ENCODE results near the gene NHLRC2. TPM values are rescaled to one million over a fixed set of nuclear protein-coding genes. Genes with fewer than 3 reads are reported as not detected.
"Not testable (repeated sequence)": the region's sequence is repeated elsewhere in the genome, so short reads cannot be mapped to it uniquely, and the experiment has no call there.

The NHLRC2 gene
- total RNA-seq, 1 donor from 2014 or later: 46.3 TPM

GRCh38 chr10:113937258-113937657 lies 82.8 kb downstream of the NHLRC2 start:
- Histone ChIP-seq H3K4me3 (ENCODE audit: low read depth, low read length) (no peak overlapping the region), H3K36me3 (ENCODE audit: control insufficient read depth, insufficient read depth, low read length) (no peaks in the 10 kb centered on the region), H3K27me3 (ENCODE audit: control insufficient read depth, insufficient read depth, low read length) (no peaks in the 10 kb centered on the region)
- TF ChIP-seq CTCF (IDR thresholded peaks at IDR 0.05; ENCODE audit: insufficient read depth, low read length, poor library complexity, severe bottlenecking): no peak
- no peak for DNase-seq (ENCODE audit: low read depth)

DNA sequence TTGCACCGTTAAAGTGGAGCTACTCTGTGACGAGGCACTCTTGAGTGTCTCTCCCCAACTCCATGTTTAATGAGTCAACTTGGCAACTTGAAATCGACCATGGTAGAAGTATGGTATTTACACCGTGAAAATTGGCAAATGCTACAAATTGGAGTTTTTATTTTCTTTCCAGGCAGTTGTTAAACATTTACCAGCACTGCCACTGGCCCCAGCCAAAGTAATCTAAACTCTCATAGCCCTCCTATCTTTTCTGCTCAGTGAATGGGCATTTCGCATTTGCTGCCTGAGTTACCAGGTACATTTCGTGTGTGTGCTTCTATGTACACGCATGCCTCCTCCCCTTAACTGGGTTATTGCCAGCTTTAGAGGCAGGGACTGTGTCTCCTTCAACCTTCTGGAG lies 83.3 kb downstream of the NHLRC2 start:
- no peak overlapping the region for H3K4me3 ChIP-seq (ENCODE audit: low read depth, low read length)
- TF ChIP-seq CTCF (IDR thresholded peaks at IDR 0.05; ENCODE audit: insufficient read depth, low read length, poor library complexity, severe bottlenecking): no peak
- no peak for DNase-seq (ENCODE audit: low read depth)
- no peaks in the 10 kb centered on the region for H3K27me3 ChIP-seq (ENCODE audit: control insufficient read depth, insufficient read depth, low read length)
- no peaks in the 10 kb centered on the region for H3K36me3 ChIP-seq (ENCODE audit: control insufficient read depth, insufficient read depth, low read length)

GRCh38 chr10:113939212-113939860 lies 84.9 kb downstream of the NHLRC2 start:
- DNase-seq (ENCODE audit: low read depth): no peak
- H3K27me3 ChIP-seq (ENCODE audit: control insufficient read depth, insufficient read depth, low read length): no peaks in the 10 kb centered on the region
- TF ChIP-seq CTCF (IDR thresholded peaks at IDR 0.05; ENCODE audit: insufficient read depth, low read length, poor library complexity, severe bottlenecking): no peak

DNA sequence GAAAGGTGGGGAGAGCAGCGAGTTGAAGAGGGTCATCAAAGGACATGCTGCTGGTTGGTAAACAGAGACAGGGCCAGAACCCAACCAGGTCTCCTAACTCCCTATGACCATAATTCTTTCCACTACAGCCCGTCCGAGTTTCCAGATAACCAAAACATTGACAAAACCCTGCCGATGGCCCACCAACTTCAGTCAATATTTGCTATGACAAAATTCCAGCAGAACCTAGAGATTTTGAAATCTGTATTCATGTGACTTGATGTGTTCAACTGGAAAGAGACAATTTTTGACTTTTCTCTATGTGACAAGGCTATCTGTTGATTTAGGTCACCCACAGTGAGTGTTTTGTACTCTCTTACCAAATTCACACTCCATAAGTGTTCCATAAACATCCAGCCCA lies 86.7 kb downstream of the NHLRC2 start:
- no peaks in the 10 kb centered on the region for H3K36me3 ChIP-seq (ENCODE audit: control insufficient read depth, insufficient read depth, low read length)
- TF ChIP-seq CTCF (IDR thresholded peaks at IDR 0.05; ENCODE audit: insufficient read depth, low read length, poor library complexity, severe bottlenecking): no peak
- no peak overlapping the region for H3K4me3 ChIP-seq (ENCODE audit: low read depth, low read length)
- H3K27me3 ChIP-seq (ENCODE audit: control insufficient read depth, insufficient read depth, low read length): no peaks in the 10 kb centered on the region
- DNase-seq (ENCODE audit: low read depth): no peak

More at GRCh38 chr10:113939212-113939860, 84.9 kb downstream of the NHLRC2 start:
- no peaks in the 10 kb centered on the region for H3K36me3 ChIP-seq (ENCODE audit: control insufficient read depth, insufficient read depth, low read length)
- H3K4me3 ChIP-seq (ENCODE audit: low read depth, low read length): no peak overlapping the region

DNA sequence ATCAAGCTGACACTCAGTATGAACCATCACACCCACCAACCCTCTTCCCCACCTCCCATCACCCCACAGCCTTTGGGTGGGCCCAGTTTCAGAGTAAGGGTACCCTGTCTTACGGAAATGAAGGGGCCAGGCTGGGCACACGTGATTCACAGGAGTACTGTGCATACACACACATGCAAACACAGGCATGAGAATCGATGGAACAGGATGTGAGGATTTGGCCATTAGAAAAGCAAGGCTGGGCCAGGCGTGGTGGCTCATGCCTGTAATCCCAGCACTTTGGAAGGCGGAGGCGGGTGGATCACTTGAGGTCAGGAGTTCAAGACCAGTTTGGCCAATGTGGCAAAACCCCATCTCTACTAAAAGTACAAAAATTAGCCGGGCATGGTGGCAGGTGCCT lies 88.7 kb downstream of the NHLRC2 start:
- not testable (repeated sequence) for H3K27me3 ChIP-seq (ENCODE audit: control insufficient read depth, insufficient read depth, low read length); H3K36me3 ChIP-seq (ENCODE audit: control insufficient read depth, insufficient read depth, low read length)

DNA sequence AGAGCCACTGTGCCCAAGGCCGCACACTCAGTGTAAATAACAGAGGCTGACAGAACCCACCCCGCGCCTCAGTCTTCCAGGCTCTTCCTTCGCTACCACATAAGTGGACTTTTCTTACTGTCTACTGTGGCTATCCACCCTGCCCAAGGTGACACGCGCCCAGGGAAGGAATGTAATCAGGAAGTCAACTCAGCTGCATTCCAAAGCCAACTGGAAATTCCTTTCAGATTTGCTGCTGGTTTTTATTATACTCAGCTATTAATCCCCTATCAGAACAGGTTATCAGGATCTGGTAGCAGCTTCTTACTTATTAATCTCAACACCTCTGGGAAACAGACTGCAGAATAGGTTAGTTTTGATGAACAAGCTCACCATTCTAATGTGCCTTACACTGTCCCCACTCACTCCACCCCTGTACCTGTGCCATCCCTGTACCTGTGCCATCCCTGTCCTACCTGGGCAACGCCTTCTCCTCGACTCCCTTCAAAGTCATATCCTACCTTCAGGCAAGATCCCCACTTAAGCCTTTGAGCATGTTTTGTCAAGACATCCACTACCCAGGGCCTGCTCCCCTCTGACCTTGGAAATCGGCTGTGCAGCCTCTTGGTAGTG lies 90.7 kb downstream of the NHLRC2 start:
- DNase-seq (ENCODE audit: low read depth): peak; percentile 45
- TF ChIP-seq CTCF (IDR thresholded peaks at IDR 0.05; ENCODE audit: insufficient read depth, low read length, poor library complexity, severe bottlenecking): no peak
- Histone ChIP-seq H3K27me3 (ENCODE audit: control insufficient read depth, insufficient read depth, low read length) (no peaks in the 10 kb centered on the region), H3K36me3 (ENCODE audit: control insufficient read depth, insufficient read depth, low read length) (no peaks in the 10 kb centered on the region), H3K4me3 (ENCODE audit: low read depth, low read length) (no peak overlapping the region)

More for the DNA sequence above, 88.7 kb downstream of the NHLRC2 start:
- not testable (repeated sequence) for DNase-seq (ENCODE audit: low read depth); H3K4me3 ChIP-seq (ENCODE audit: low read depth, low read length)

Data from kidney epithelial cell (primary cell).